ENCODE data around the gene TMEM184B.

- no peak for TF ChIP-seq CTCF (IDR thresholded peaks at IDR 0.05)
- no peak for TF ChIP-seq POLR2AphosphoS5 (IDR thresholded peaks at IDR 0.05)
These were observed 97.3 kb downstream of the TMEM184B start for GRCh38 chr22:38175206-38176118.
